ENCODE measurements around the gene BATF. TPM values are rescaled to one million over a fixed set of nuclear protein-coding genes. Genes with fewer than 3 reads are reported as not detected.

Gene BATF
- total RNA-seq, 1 experiment from 2014 or later: not detected

- no peaks in the 10 kb centered on the region for H3K9me3 ChIP-seq (ENCODE audit: control insufficient read depth, insufficient read depth, low read depth, low read length)
- TF ChIP-seq SIN3A (IDR thresholded peaks at IDR 0.05; ENCODE audit: borderline replicate concordance, insufficient read depth, low read depth, low read length): no peak
- TF ChIP-seq, protein P1, sequence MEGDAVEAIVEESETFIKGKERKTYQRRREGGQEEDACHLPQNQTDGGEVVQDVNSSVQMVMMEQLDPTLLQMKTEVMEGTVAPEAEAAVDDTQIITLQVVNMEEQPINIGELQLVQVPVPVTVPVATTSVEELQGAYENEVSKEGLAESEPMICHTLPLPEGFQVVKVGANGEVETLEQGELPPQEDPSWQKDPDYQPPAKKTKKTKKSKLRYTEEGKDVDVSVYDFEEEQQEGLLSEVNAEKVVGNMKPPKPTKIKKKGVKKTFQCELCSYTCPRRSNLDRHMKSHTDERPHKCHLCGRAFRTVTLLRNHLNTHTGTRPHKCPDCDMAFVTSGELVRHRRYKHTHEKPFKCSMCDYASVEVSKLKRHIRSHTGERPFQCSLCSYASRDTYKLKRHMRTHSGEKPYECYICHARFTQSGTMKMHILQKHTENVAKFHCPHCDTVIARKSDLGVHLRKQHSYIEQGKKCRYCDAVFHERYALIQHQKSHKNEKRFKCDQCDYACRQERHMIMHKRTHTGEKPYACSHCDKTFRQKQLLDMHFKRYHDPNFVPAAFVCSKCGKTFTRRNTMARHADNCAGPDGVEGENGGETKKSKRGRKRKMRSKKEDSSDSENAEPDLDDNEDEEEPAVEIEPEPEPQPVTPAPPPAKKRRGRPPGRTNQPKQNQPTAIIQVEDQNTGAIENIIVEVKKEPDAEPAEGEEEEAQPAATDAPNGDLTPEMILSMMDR (IDR thresholded peaks at IDR 0.05): no peak
- TF ChIP-seq, protein P2, sequence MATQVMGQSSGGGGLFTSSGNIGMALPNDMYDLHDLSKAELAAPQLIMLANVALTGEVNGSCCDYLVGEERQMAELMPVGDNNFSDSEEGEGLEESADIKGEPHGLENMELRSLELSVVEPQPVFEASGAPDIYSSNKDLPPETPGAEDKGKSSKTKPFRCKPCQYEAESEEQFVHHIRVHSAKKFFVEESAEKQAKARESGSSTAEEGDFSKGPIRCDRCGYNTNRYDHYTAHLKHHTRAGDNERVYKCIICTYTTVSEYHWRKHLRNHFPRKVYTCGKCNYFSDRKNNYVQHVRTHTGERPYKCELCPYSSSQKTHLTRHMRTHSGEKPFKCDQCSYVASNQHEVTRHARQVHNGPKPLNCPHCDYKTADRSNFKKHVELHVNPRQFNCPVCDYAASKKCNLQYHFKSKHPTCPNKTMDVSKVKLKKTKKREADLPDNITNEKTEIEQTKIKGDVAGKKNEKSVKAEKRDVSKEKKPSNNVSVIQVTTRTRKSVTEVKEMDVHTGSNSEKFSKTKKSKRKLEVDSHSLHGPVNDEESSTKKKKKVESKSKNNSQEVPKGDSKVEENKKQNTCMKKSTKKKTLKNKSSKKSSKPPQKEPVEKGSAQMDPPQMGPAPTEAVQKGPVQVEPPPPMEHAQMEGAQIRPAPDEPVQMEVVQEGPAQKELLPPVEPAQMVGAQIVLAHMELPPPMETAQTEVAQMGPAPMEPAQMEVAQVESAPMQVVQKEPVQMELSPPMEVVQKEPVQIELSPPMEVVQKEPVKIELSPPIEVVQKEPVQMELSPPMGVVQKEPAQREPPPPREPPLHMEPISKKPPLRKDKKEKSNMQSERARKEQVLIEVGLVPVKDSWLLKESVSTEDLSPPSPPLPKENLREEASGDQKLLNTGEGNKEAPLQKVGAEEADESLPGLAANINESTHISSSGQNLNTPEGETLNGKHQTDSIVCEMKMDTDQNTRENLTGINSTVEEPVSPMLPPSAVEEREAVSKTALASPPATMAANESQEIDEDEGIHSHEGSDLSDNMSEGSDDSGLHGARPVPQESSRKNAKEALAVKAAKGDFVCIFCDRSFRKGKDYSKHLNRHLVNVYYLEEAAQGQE (IDR thresholded peaks at IDR 0.05; ENCODE audit: insufficient read depth in 1 of 2, low read depth in 2 of 2, low read length in 1 of 2): no peak
- no peak for TF ChIP-seq POLR2AphosphoS5 (IDR thresholded peaks at IDR 0.05; ENCODE audit: low read depth, low read length)
- no peak for TF ChIP-seq TCF7L2 (IDR thresholded peaks at IDR 0.05; ENCODE audit: low read depth, low read length)
- POLR2A ChIA-PET: no interaction called here
- BruUV-seq (replicated peaks): no TSS peak
- H3K27ac ChIP-seq (ENCODE audit: low read length): no peak overlapping the region
- H3K36me3 ChIP-seq (ENCODE audit: control insufficient read depth, insufficient read depth, low read length): no peaks in the 10 kb centered on the region
- no peak for ATAC-seq
- in situ Hi-C loops (cut with HindIII; ENCODE audit: low pct_unique_long_range_greater_than_20kb, low sequenced_read_pairs): no loop called here
- peaks cover 4% of the 10 kb centered on the region; the same call in 1 of the 2 replicates for H3K4me1 ChIP-seq (ENCODE audit: control insufficient read depth, insufficient read depth, low read length)
- no peak overlapping the region for H3K4me3 ChIP-seq (ENCODE audit: low read depth in 2 of 2, low read length in 2 of 2)
- no peaks in the 10 kb centered on the region for H3K27me3 ChIP-seq (ENCODE audit: control insufficient read depth, insufficient read depth, low read length)
- CTCF ChIA-PET: no interaction called here
- intact Hi-C loops (cut with micrococcal nuclease; ENCODE audit: unreplicated experiment): no loop called here
- DNase-seq (ENCODE audit: low read depth, low spot score): no peak
These were observed 41.7 kb downstream of the BATF start for GRCh38 chr14:75563931-75564330.

DNA sequence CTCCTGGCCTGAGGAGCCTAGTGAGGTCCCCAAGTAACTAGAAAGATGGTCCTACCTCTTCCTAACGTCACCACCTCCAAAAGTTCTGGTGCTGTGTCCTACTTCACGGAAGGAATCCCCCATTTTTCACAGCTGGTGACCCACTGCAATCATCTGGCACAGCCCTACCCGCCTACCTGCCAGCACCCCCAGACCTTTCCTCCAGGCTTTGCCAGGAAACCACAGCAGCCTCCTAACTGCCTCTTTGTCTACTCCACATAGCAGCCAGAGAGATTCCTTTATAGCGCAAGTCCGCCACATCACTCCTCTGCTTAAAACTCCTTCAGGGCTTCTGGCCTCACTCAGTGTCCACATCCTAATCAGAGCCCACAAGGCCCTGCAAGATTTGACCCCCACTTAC lies 42.8 kb downstream of the BATF start:
- CTCF ChIA-PET: no interaction called here
- intact Hi-C loops (cut with micrococcal nuclease; ENCODE audit: unreplicated experiment) (no loop called here), in situ Hi-C loops (cut with HindIII; ENCODE audit: low pct_unique_long_range_greater_than_20kb, low sequenced_read_pairs) (no loop called here)

More for the DNA sequence above, 42.8 kb downstream of the BATF start:
- no peak overlapping the region for H3K4me3 ChIP-seq (ENCODE audit: low read depth in 2 of 2, low read length in 2 of 2)
- POLR2A ChIA-PET: no interaction called here
- no peaks in the 10 kb centered on the region for H3K36me3 ChIP-seq (ENCODE audit: control insufficient read depth, insufficient read depth, low read length)
- BruUV-seq (replicated peaks): no TSS peak
- H3K9me3 ChIP-seq (ENCODE audit: control insufficient read depth, insufficient read depth, low read depth, low read length): no peaks in the 10 kb centered on the region
- DNase-seq (ENCODE audit: low read depth, low spot score) (no peak), ATAC-seq (no peak)
- TF ChIP-seq, protein P1 (IDR thresholded peaks at IDR 0.05): no peak
- TF ChIP-seq SIN3A (IDR thresholded peaks at IDR 0.05; ENCODE audit: borderline replicate concordance, insufficient read depth, low read depth, low read length): no peak
- TF ChIP-seq TCF7L2 (IDR thresholded peaks at IDR 0.05; ENCODE audit: low read depth, low read length): no peak
- no peak for TF ChIP-seq POLR2AphosphoS5 (IDR thresholded peaks at IDR 0.05; ENCODE audit: low read depth, low read length)
- TF ChIP-seq, protein P2 (IDR thresholded peaks at IDR 0.05; ENCODE audit: insufficient read depth in 1 of 2, low read depth in 2 of 2, low read length in 1 of 2): no peak
- H3K27ac ChIP-seq (ENCODE audit: low read length): no peak overlapping the region
- H3K4me1 ChIP-seq (ENCODE audit: control insufficient read depth, insufficient read depth, low read length): peaks cover 4% of the 10 kb centered on the region; the same call in 1 of the 2 replicates
- no peaks in the 10 kb centered on the region for H3K27me3 ChIP-seq (ENCODE audit: control insufficient read depth, insufficient read depth, low read length)
